Gastrocnemius medialis (tissue), 4 donors: ENCODE measurements around the gene CPS1. TPM values are rescaled to one million over a fixed set of nuclear protein-coding genes. Genes with fewer than 3 reads are reported as not detected.

Experiments
- ATAC-seq, 2 donors: fragments of 150-250 bp; one replicate each; pipeline ENCODE4 v1.9.1; 2016
- DNase-seq, 2 donors: peaks; one replicate each; pipeline ENCODE4 v3.0.0-alpha.2; 2019
- H3K27ac ChIP-seq, 4 donors: fragments of 200-600 bp; sonication (generic); 1 replicate in 1 of 4; 2 replicates in 3 of 4; pipeline ENCODE4 v1.5.1; 2016 to 2018; ENCODE audit warnings: mild to moderate bottlenecking in 2 of 4, moderate library complexity in 1 of 4
- H3K27me3 ChIP-seq, 3 donors: fragments of 200-600 bp; sonication (generic) in 2 of 3; 1 replicate in 1 of 3; 2 replicates in 2 of 3; pipeline versions ENCODE4 v1.5.1 to v1.6.0; 2016 to 2019; ENCODE audit warnings: mild to moderate bottlenecking in 1 of 3, moderate library complexity in 1 of 3
- H3K36me3 ChIP-seq, 2 donors: fragments of 200-600 bp; sonication (generic) in 1 of 2; one replicate each; pipeline ENCODE4 v1.5.1; 2017 to 2018
- H3K4me1 ChIP-seq, 2 donors: fragments of 200-600 bp; sonication (generic) in 1 of 2; one replicate each; pipeline ENCODE4 v1.5.1; 2016 to 2017; ENCODE audit warnings: mild to moderate bottlenecking in 2 of 2
- H3K4me3 ChIP-seq, 4 donors: fragments of 200-600 bp; sonication (generic) in 3 of 4; 1 replicate in 1 of 4; 2 replicates in 3 of 4; pipeline ENCODE4 v1.5.1; 2016 to 2019; ENCODE audit warnings: mild to moderate bottlenecking in 2 of 4
- H3K9me3 ChIP-seq, 3 donors: fragments of 200-600 bp; sonication (generic) in 2 of 3; 1 replicate in 1 of 3; 2 replicates in 2 of 3; pipeline ENCODE4 v1.5.1; 2016 to 2019
- POLR2A ChIP-seq, 2 donors: fragments of 450-650 bp; IDR thresholded peaks; one replicate each; pipeline ENCODE4 v1.6.1; 2017; ENCODE audit warnings: antibody characterized with exemption in 2 of 2, mild to moderate bottlenecking in 2 of 2, moderate library complexity in 2 of 2
- in situ Hi-C, 4 donors: fragments of 200-750 bp; cut with MboI; loops; one replicate each; pipeline versions ENCODE4 v1.15.0 to v1.8.0; 2017; ENCODE audit warnings: low sequenced_read_pairs in 4 of 4
- intact Hi-C: fragments of 100-400 bp; cut with DNase I; formaldehyde crosslinking; loops from one replicate; pipeline ENCODE4 v1.15.1; 2023; ENCODE audit warnings: low total_unique reads
- total RNA-seq, 4 donors: library from RNA; depleted of rRNA; stranded (reverse); fragments of >200 nt; gene quantifications; one replicate each; pipeline versions ENCODE4 v1.1.0 to v1.2.3, GENCODE V29; 2016
- TF ChIP-seq, protein P1 (sequence below), 5 experiments: fragments of 450-650 bp in 3 of 5; fragments of 200-600 bp in 2 of 5; sonication (generic) in 2 of 5; IDR thresholded peaks in 4 of 5; conservative IDR thresholded peaks in 1 of 5; 1 replicate in 4 of 5; 2 replicates in 1 of 5; pipeline ENCODE4 v1.5.1; 2016 to 2019; ENCODE audit warnings: antibody characterized with exemption in 5 of 5, mild to moderate bottlenecking in 3 of 5, moderate library complexity in 3 of 5

Gene CPS1
- total RNA-seq, 4 donors from 2014 or later, result 1.2 to 4.5 (median 2.6) TPM

DNA sequence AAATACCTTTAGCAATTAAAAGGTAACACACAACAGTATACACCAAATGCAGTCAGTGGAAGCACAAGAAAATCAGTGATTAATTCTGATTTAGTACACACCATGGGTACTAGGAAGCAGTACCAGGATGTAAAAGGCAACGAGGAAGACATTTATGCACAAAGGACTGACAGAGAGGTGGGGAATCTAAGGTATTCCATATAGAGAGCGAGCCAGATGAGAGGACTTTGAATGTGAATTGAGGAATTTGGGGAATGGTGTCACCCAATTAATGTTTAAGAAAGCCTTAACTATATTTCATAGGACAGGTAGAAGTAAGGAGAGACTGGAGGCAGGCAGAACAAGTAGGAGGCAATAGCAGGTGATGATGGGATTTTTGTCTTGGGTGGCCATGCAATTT is 11.7 kb downstream of the CPS1 start:
- no peak overlapping the region for H3K4me3 ChIP-seq
- no peaks in the 10 kb centered on the region for H3K4me1 ChIP-seq
- DNase-seq, result no peak
- no peak overlapping the region for H3K27ac ChIP-seq
- no peak for ATAC-seq
- in situ Hi-C loops, result no loop called here
- TF ChIP-seq POLR2A (IDR thresholded peaks at IDR 0.05), result no peak
- TF ChIP-seq, protein P1, sequence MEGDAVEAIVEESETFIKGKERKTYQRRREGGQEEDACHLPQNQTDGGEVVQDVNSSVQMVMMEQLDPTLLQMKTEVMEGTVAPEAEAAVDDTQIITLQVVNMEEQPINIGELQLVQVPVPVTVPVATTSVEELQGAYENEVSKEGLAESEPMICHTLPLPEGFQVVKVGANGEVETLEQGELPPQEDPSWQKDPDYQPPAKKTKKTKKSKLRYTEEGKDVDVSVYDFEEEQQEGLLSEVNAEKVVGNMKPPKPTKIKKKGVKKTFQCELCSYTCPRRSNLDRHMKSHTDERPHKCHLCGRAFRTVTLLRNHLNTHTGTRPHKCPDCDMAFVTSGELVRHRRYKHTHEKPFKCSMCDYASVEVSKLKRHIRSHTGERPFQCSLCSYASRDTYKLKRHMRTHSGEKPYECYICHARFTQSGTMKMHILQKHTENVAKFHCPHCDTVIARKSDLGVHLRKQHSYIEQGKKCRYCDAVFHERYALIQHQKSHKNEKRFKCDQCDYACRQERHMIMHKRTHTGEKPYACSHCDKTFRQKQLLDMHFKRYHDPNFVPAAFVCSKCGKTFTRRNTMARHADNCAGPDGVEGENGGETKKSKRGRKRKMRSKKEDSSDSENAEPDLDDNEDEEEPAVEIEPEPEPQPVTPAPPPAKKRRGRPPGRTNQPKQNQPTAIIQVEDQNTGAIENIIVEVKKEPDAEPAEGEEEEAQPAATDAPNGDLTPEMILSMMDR (IDR thresholded peaks at IDR 0.05 in 4 of 5, conservative IDR thresholded peaks at IDR 0.05 in 1 of 5), result no peak
- H3K9me3 ChIP-seq, result no peaks in the 10 kb centered on the region
- intact Hi-C loops, result no loop called here
- H3K36me3 ChIP-seq, result no peaks in the 10 kb centered on the region
- H3K27me3 ChIP-seq, result no peaks in the 10 kb centered on the region

DNA sequence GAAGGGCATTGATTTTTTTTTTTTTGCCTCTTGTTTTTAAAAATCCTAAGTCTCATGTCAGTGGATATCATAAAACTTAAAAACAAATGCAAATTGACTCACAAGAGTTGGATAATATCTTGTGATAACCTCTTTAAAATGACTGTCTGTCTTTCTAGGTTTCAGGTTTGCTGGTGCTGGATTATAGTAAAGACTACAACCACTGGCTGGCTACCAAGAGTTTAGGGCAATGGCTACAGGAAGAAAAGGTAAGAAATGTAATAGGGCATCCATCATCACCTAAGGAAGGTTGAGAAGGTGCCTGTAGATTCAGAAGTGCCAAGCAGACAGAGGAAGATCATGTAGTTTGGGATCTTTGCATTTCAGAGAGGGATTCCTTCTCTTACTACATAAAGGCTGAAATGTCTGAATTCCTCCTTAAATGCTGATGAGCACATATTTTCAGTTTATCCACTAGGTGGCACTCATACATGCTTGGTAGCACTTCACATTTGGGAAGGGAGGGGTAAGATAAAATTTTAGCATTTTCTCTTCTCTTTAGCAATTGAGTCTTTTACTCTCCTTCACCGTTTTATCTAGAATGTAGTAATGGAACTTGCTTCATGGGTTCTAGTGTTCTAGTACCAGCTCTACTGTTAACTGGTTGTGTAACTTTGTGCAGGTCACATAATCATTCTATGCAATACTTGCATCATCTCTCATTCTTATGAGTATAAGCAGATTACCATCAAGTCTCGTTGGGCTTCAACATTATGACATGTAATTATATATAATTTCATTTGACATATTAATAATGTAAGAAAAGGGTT is 21.1 kb downstream of the CPS1 start:
- in situ Hi-C loops (no loop called here), intact Hi-C loops (no loop called here)
- Histone ChIP-seq H3K9me3 (no peaks in the 10 kb centered on the region), H3K27ac (no peak overlapping the region), H3K27me3 (no peaks in the 10 kb centered on the region), H3K4me1 (no peaks in the 10 kb centered on the region), H3K36me3 (no peaks in the 10 kb centered on the region), H3K4me3 (no peak overlapping the region)
- DNase-seq, result no peak
- no peak for TF ChIP-seq POLR2A (IDR thresholded peaks at IDR 0.05)
- TF ChIP-seq, protein P1 (IDR thresholded peaks at IDR 0.05 in 4 of 5, conservative IDR thresholded peaks at IDR 0.05 in 1 of 5), result peak in 4 of 5 experiments; percentile 3 to 58 (median 42)
- no peak for ATAC-seq

DNA sequence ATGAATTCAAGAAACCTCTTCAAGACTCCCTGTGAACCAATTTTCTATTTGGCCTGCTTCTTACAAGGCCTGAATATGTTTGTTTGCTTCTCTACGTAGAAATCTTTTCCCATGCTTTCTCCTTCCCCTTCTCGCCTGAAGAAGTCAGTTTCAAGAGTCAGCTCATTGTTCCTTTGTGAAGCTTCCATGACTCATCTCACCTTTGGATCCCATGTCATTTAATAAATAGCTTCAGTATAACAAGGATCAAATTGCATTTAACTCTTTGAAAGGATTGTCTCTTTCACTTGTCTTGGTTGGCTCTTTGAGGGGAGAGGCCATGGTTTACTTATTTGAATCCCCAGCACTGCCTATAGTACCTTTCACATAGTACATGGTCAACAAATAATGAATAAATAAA is 28.4 kb downstream of the CPS1 start:
- in situ Hi-C loops, result no loop called here
- TF ChIP-seq, protein P1 (IDR thresholded peaks at IDR 0.05 in 4 of 5, conservative IDR thresholded peaks at IDR 0.05 in 1 of 5), result no peak
- TF ChIP-seq POLR2A (IDR thresholded peaks at IDR 0.05), result no peak
- ATAC-seq (no peak), DNase-seq (no peak)
- H3K9me3 ChIP-seq, result no peaks in the 10 kb centered on the region
- no peak overlapping the region for H3K27ac ChIP-seq
- no peaks in the 10 kb centered on the region for H3K27me3 ChIP-seq
- H3K36me3 ChIP-seq, result no peaks in the 10 kb centered on the region
- intact Hi-C loops, result no loop called here
- no peak overlapping the region for H3K4me3 ChIP-seq
- H3K4me1 ChIP-seq, result no peaks in the 10 kb centered on the region

DNA sequence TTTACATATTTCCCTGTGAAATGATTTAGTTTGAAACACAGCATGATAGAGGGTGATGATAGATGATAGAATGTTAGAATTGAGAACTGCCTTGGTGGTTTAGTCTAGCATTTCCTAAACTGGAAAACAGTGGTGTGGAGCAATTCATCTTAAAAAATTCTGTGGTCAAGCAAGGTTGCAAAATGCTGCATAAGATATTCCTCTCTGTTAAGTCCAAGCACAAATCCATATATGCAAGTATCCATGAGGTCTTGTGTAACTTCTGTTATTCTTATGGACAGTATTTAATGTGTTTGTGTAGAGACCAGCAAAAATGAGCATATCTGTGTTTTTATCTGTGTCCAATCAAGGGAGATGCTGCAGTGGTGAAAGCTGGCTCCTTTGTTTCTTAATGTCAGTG is 30.0 kb downstream of the CPS1 start:
- intact Hi-C loops (no loop called here), in situ Hi-C loops (no loop called here)
- ATAC-seq (no peak), DNase-seq (no peak)
- Histone ChIP-seq H3K4me1 (no peaks in the 10 kb centered on the region), H3K9me3 (no peaks in the 10 kb centered on the region), H3K27ac (no peak overlapping the region), H3K4me3 (no peak overlapping the region), H3K27me3 (no peaks in the 10 kb centered on the region), H3K36me3 (no peaks in the 10 kb centered on the region)
- TF ChIP-seq, protein P1 (IDR thresholded peaks at IDR 0.05 in 4 of 5, conservative IDR thresholded peaks at IDR 0.05 in 1 of 5), result no peak
- no peak for TF ChIP-seq POLR2A (IDR thresholded peaks at IDR 0.05)
